Hematopoietic multipotent progenitor cell treated with erythropoietin and hydrocortisone succinate and interleukin-3 and kit ligand, for 8 days (in vitro differentiated cells): ENCODE measurements around the gene SECISBP2L.

Experiments used
- DNase-seq: peaks from one replicate; pipeline ENCODE4 v3.0.0-alpha.2; 2015

Gene SECISBP2L

GRCh38 chr15:49055630-49056029, 9.4 kb upstream of the SECISBP2L start:
- DNase-seq, result no peak

- DNase-seq, result no peak
Measured at GRCh38 chr15:49052662-49053061, 6.4 kb upstream of the SECISBP2L start.

- DNase-seq, result no peak
Measured at GRCh38 chr15:49047456-49047855, 1.2 kb upstream of the SECISBP2L start.

- DNase-seq, result peak; percentile 32
Measured at GRCh38 chr15:49045751-49046219, 461 bp downstream of the SECISBP2L start.

GRCh38 chr15:49044766-49045606, 1.3 kb downstream of the SECISBP2L start:
- peak; percentile 19 for DNase-seq

- no peak for DNase-seq
Measured at GRCh38 chr15:49044002-49044401, 2.2 kb downstream of the SECISBP2L start.

- DNase-seq, result no peak
Measured at GRCh38 chr15:49042165-49042564, 4.1 kb downstream of the SECISBP2L start.

- no peak for DNase-seq
Measured at GRCh38 chr15:49041426-49041825, 4.8 kb downstream of the SECISBP2L start.

GRCh38 chr15:49040151-49040550, 6.1 kb downstream of the SECISBP2L start:
- DNase-seq, result no peak

GRCh38 chr15:49038382-49038781, 7.9 kb downstream of the SECISBP2L start:
- no peak for DNase-seq

GRCh38 chr15:49037546-49037940, 8.7 kb downstream of the SECISBP2L start:
- DNase-seq, result no peak

GRCh38 chr15:49036650-49037545, 9.3 kb downstream of the SECISBP2L start:
- DNase-seq, result peak; percentile 41

- no peak for DNase-seq
Measured at GRCh38 chr15:49035825-49036224, 10.4 kb downstream of the SECISBP2L start.

GRCh38 chr15:49032601-49033145, 13.6 kb downstream of the SECISBP2L start:
- DNase-seq, result no peak

GRCh38 chr15:49031804-49032203, 14.4 kb downstream of the SECISBP2L start:
- no peak for DNase-seq

- DNase-seq, result no peak
Measured at GRCh38 chr15:49026700-49027099, 19.5 kb downstream of the SECISBP2L start.

GRCh38 chr15:49024840-49025239, 21.4 kb downstream of the SECISBP2L start:
- DNase-seq, result no peak

GRCh38 chr15:49023354-49023753, 22.9 kb downstream of the SECISBP2L start:
- no peak for DNase-seq

GRCh38 chr15:49015896-49016295, 30.4 kb downstream of the SECISBP2L start:
- no peak for DNase-seq

- no peak for DNase-seq
Measured at GRCh38 chr15:48999314-48999713, 46.9 kb downstream of the SECISBP2L start.

GRCh38 chr15:48996276-48996675, 50.0 kb downstream of the SECISBP2L start:
- no peak for DNase-seq

GRCh38 chr15:48993380-48993779, 52.9 kb downstream of the SECISBP2L start:
- no peak for DNase-seq

GRCh38 chr15:48992545-48992944, 53.7 kb downstream of the SECISBP2L start:
- no peak for DNase-seq
